ENCODE measurements around the gene AIF1. TPM values are rescaled to one million over a fixed set of nuclear protein-coding genes. Genes with fewer than 3 reads are reported as not detected.
A peak's percentile ranks its signal among the peaks of the same experiment; 100 is the strongest.
"Not testable (repeated sequence)": the region's sequence is repeated elsewhere in the genome, so short reads cannot be mapped to it uniquely, and the experiment has no call there.

Gene AIF1
- total RNA-seq, 1 donor from 2014 or later, result not detected

DNA sequence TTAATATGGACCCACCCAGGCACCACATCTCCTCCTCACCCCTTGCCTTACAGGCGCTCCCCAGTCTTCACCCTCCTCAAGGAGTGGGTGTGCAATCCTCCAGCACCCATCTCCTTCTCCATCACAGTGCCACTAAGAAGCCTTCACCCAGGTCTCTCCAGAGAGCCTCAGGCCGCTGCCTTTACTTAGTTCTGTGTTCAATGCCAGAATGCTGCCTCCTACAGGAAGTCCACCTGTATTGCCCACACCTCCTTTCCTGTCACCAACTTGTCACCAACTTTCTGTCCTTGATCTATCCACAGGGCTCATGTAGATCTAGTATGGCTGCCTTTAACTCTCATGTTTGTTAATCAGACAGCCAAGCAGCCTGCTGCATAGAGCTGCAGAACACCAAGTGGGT is 29.5 kb upstream of the AIF1 start:
- Mint-ChIP-seq H3K4me1 (peaks cover 24% of the 10 kb centered on the region), H3K27ac (ENCODE audit: unreplicated experiment) (no peak overlapping the region), H3K27me3 (ENCODE audit: low read depth) (peaks cover 14% of the 10 kb centered on the region), H3K36me3 (ENCODE audit: low read depth) (no peaks in the 10 kb centered on the region), H3K9me3 (no peaks in the 10 kb centered on the region), H3K4me3 (no peak overlapping the region)
- DNase-seq (ENCODE audit: low read depth, low spot score), result no peak
- TF ChIP-seq, protein P1, sequence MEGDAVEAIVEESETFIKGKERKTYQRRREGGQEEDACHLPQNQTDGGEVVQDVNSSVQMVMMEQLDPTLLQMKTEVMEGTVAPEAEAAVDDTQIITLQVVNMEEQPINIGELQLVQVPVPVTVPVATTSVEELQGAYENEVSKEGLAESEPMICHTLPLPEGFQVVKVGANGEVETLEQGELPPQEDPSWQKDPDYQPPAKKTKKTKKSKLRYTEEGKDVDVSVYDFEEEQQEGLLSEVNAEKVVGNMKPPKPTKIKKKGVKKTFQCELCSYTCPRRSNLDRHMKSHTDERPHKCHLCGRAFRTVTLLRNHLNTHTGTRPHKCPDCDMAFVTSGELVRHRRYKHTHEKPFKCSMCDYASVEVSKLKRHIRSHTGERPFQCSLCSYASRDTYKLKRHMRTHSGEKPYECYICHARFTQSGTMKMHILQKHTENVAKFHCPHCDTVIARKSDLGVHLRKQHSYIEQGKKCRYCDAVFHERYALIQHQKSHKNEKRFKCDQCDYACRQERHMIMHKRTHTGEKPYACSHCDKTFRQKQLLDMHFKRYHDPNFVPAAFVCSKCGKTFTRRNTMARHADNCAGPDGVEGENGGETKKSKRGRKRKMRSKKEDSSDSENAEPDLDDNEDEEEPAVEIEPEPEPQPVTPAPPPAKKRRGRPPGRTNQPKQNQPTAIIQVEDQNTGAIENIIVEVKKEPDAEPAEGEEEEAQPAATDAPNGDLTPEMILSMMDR (conservative IDR thresholded peaks at IDR 0.05), result peak; percentile 50

DNA sequence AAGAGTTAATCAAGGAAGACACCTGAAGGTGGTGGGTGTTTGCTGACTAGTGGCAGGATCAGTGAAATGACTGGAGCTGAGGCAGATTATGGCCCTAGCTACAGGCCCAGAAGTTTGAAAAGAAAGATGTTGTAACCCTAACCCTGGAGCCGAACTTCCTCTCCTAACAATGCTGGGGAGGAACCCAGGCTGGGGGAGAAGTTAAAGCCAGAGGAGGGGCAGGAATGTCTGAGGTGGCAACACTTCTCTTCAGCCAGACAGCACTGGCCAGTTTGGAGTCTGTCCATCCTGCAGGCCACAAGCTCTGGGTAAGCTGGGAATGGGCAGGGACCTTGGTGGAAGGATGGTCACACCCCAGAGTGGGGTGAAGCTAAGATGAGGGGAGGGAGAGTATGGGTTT is 29.0 kb upstream of the AIF1 start, which contains the start of gene LST1:
TSS of gene LST1 (plus strand) at position 270 of the 400 bp plus-strand sequence. CDS start 1,023 bp downstream, outside the sequence.
- Mint-ChIP-seq H3K9me3 (no peaks in the 10 kb centered on the region), H3K4me3 (no peak within 1 kb of the TSS), H3K27me3 (ENCODE audit: low read depth) (peaks cover 11% of the 10 kb centered on the region), H3K4me1 (peaks cover 20% of the 10 kb centered on the region), H3K27ac (ENCODE audit: unreplicated experiment) (no peak within 1 kb of the TSS), H3K36me3 (ENCODE audit: low read depth) (no peaks in the 10 kb centered on the region)
- DNase-seq (ENCODE audit: low read depth, low spot score), result no peak
- TF ChIP-seq, protein P1 (conservative IDR thresholded peaks at IDR 0.05), result no peak

DNA sequence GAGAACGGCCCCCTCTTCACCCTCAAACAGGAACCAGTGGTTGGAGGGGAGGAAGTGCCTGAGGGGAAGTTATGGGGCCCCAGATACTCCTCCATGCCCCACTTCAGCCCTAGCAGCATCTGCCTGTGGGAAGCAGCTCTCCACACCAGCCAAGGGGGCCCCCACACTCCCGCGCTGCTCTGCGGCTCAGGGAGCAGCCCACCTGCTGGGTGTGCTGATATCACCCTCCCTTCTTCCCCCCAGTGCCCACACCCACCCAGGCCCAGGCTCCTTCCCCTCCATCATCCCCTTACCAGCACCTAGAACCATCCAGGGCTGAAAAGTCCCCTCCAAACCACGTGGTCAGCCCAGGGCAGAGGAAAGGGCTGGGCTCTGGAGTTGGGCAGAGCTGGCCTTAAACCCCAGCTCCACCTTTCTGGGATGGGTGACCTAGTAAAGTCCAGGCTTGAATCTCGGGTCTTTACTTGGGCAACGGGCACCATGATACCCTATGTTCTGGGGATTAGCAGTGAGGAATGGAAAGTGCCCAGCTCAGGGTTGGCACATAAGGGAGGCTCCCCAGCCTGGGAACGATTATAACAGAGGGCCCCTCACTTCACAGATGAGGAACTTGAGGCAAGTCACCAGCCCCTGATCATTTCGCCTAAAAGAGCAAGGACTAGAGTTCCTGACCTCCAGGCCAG is 28.3 kb upstream of the AIF1 start:
- no peak for DNase-seq (ENCODE audit: low read depth, low spot score)
- Mint-ChIP-seq H3K36me3 (ENCODE audit: low read depth) (no peaks in the 10 kb centered on the region), H3K27me3 (ENCODE audit: low read depth) (peaks cover 3% of the 10 kb centered on the region), H3K27ac (ENCODE audit: unreplicated experiment) (no peak overlapping the region), H3K4me1 (peaks cover 12% of the 10 kb centered on the region), H3K9me3 (no peaks in the 10 kb centered on the region), H3K4me3 (no peak overlapping the region)
- TF ChIP-seq, protein P1 (conservative IDR thresholded peaks at IDR 0.05), result no peak

DNA sequence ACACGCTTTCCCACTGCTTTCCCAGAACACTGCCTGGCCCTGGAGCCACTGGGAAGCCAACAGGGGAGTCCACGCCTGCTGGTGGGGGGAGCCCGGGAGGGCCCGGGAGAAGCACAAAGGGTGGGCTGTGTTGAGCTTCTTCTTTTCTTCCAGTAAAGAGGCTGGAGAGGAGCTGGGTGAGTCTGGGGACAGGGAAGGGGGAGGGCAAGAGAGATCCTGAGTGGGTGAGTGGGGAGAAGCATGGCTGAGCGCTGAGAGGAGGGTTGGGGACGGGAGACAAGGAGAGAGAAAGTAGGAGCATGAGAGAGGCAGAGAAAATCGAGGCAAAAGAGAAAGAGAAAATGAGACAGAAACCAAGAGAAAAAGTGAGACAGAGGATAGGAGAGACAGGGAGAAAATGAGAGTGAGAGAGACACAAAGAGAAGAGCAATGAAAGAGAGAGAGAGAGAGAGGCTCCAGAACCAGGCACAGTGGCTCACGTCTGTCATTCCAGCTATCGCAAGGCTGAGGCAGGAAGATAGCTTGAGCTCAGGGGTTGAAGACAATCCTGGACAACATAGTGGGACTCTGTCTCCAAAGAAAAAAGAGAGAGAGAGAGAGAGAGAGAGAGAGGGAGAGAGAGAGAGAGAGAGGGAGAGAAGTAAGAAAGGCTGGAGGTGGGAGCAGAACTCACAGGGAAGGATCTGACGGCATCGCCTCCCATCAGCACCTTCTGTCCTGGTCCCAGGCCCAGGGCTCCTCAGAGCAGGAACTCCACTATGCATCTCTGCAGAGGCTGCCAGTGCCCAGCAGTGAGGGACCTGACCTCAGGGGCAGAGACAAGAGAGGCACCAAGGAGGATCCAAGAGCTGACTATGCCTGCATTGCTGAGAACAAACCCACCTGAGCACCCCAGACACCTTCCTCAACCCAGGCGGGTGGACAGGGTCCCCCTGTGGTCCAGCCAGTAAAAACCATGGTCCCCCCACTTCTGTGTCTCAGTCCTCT is 26.9 kb upstream of the AIF1 start:
- no peaks in the 10 kb centered on the region for H3K9me3 Mint-ChIP-seq
- peak overlapping the region; percentile 83 for H3K27ac Mint-ChIP-seq (ENCODE audit: unreplicated experiment)
- DNase-seq (ENCODE audit: low read depth, low spot score), result no peak
- H3K27me3 Mint-ChIP-seq (ENCODE audit: low read depth), result no peaks in the 10 kb centered on the region
- TF ChIP-seq, protein P1 (conservative IDR thresholded peaks at IDR 0.05), result no peak
- no peak overlapping the region for H3K4me3 Mint-ChIP-seq
- peaks cover 10% of the 10 kb centered on the region for H3K4me1 Mint-ChIP-seq
- H3K36me3 Mint-ChIP-seq (ENCODE audit: low read depth), result no peaks in the 10 kb centered on the region

DNA sequence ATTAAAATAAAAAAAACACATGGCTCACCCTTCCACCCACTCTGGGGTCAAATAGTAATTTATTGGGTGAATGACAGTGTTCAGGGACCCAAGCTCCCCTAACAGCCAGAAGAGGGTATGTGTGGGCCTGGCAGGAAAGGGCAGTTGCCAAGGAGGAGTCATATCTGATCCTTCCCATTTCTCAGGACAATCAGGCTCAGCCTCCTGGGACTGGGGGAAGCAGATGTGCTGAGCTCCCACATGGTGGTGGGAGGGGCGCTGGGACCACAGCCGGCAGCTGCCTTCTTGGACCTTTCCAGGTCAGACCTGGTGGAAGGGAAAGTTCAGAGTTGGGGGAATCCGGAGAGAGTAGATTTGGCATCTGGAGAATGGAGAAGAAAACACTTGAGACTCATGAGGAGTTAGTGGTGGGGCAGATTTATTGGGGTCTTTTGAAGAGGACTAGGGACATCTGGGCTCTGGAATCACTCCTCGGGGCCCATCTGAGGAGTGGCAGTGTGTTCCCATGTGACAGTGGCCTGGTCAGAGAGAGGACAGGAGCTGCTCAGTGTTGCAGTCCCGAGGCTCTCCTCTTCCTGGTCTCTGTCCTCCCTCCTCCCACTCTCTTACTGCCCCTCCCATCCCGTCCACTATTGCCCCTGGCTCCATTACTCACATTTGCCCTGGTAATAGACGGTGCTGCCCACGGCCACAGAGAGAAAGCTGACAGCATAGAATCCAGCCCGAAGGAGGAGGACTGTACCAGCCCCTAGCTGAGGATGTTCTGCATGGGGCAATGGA is 26.0 kb upstream of the AIF1 start:
- Mint-ChIP-seq H3K27ac (ENCODE audit: unreplicated experiment) (no peak overlapping the region), H3K27me3 (ENCODE audit: low read depth) (no peaks in the 10 kb centered on the region), H3K4me3 (no peak overlapping the region), H3K4me1 (peaks cover 10% of the 10 kb centered on the region), H3K36me3 (ENCODE audit: low read depth) (no peaks in the 10 kb centered on the region), H3K9me3 (no peaks in the 10 kb centered on the region)
- TF ChIP-seq, protein P1 (conservative IDR thresholded peaks at IDR 0.05), result no peak
- no peak for DNase-seq (ENCODE audit: low read depth, low spot score)

DNA sequence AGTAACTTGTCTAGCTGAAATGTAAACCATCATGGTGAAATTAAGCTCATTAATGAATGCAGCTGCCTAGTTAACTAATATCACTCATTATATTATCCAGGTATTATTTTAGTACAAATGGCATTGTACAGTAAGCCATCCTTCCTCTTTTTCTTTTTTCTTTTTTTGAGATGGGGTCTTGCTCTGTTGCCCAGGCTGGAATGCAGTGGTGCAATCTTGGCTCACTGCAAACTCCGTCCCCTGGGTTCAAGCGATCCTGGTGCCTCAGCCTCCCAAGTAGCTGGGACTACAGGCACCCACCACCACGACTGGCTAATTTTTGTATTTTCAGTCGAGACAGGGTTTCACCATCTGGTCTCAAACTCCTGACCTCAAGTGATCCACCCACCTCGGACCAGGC is 24.3 kb upstream of the AIF1 start:
- not testable (repeated sequence) for H3K27ac Mint-ChIP-seq (ENCODE audit: unreplicated experiment); H3K4me1 Mint-ChIP-seq; DNase-seq (ENCODE audit: low read depth, low spot score); H3K27me3 Mint-ChIP-seq (ENCODE audit: low read depth); H3K9me3 Mint-ChIP-seq; H3K36me3 Mint-ChIP-seq (ENCODE audit: low read depth); H3K4me3 Mint-ChIP-seq
